Adrenal gland (tissue), 12 donors: ENCODE measurements around the gene NODAL. TPM values are rescaled to one million over a fixed set of nuclear protein-coding genes. Genes with fewer than 3 reads are reported as not detected.

Source experiments
- DNase-seq, 7 donors: peaks; one replicate each; pipeline ENCODE4 v3.0.0-alpha.2; 2019 to 2020
- H3K27ac ChIP-seq, 5 donors: fragments of 200-600 bp; sonication (generic) in 4 of 5; 1 replicate in 3 of 5; 2 replicates in 2 of 5; pipeline versions ENCODE4 v1.5.1 to v1.8.0; 2016 to 2020; ENCODE audit warnings: mild to moderate bottlenecking in 1 of 5
- H3K27me3 ChIP-seq: fragments of 200-600 bp; 2 replicates; pipeline ENCODE4 v1.8.0; 2021
- H3K36me3 ChIP-seq, 2 donors: fragments of 200-600 bp; replicated peaks in 1 of 2; 1 replicate in 1 of 2; 2 replicates in 1 of 2; pipeline versions ENCODE4 v1.5.1 to v1.8.0; 2018 to 2022
- H3K4me1 ChIP-seq, 2 donors: fragments of 200-600 bp; replicated peaks in 1 of 2; 1 replicate in 1 of 2; 2 replicates in 1 of 2; pipeline versions ENCODE4 v1.5.1 to v1.8.0; 2018 to 2021
- H3K4me3 ChIP-seq, 4 donors: fragments of 200-600 bp; sonication (generic) in 3 of 4; one replicate each; pipeline ENCODE4 v1.5.1; 2016 to 2018
- H3K9me3 ChIP-seq, 3 donors: fragments of 200-600 bp; sonication (generic) in 1 of 3; replicated peaks in 1 of 3; 1 replicate in 2 of 3; 2 replicates in 1 of 3; pipeline versions ENCODE4 v1.5.1 to v1.8.0; 2016 to 2021
- POLR2A ChIP-seq, 2 donors: fragments of 450-650 bp; IDR thresholded peaks; one replicate each; pipeline ENCODE4 v1.6.1; 2017; ENCODE audit warnings: antibody characterized with exemption in 2 of 2, mild to moderate bottlenecking in 2 of 2, moderate library complexity in 1 of 2
- WGBS, 4 donors: extraction: QIAGEN DNeasy Blood & Tissue Kit in 2 of 4; methylation state at CpG; one replicate each; pipeline versions ENCODE4 v1.1.5 to v1.1.7; 2013 to 2017; 5-methylcytosine and 5-hydroxymethylcytosine counted together
- intact Hi-C, 2 donors: fragments of 100-400 bp; cut with DNase I; formaldehyde crosslinking; loops; one replicate each; pipeline versions ENCODE4 v1.14.1 to v1.15.0; 2022 to 2023
- polyA plus RNA-seq, 3 donors: library from polyadenylated mRNA; stranded (reverse); fragments of 200-250 nt in 2 of 3; fragments of 350-450 nt in 1 of 3; fragmentation: Illumina TruSeq in 1 of 3; extraction: RNeasy Lipid Tissue Mini Kit (QIAGEN cat#74804) in 1 of 3; gene quantifications; one replicate each; pipeline ENCODE4 v1.2.3, GENCODE V29; 2013 to 2014
- total RNA-seq, 9 donors: library from RNA; depleted of rRNA in 4 of 9; stranded (reverse); fragments of >200 nt in 4 of 9; fragments of 120-200 nt in 1 of 9; fragmentation: NEBNext Ultra II Directional in 1 of 9; extraction: Animal tissue kit (Norgen Biotek cat#: 25700) in 1 of 9; gene quantifications; one replicate each; pipeline versions ENCODE4 v1.1.0 to v1.2.4, GENCODE V29; 2013 to 2023
- TF ChIP-seq, protein P1 (sequence below), 6 experiments: fragments of 450-650 bp in 4 of 6; fragments of 200-600 bp in 2 of 6; sonication (generic) in 1 of 6; IDR thresholded peaks; 1 replicate in 5 of 6; 2 replicates in 1 of 6; pipeline versions ENCODE4 v1.5.1 to v1.8.0; 2016 to 2021; ENCODE audit warnings: antibody characterized with exemption in 6 of 6, mild to moderate bottlenecking in 2 of 6, moderate library complexity in 1 of 6
- donor health status: healthy with polysubstance abuse.
- donor health status: Bipolar disorder and iron deficiency.
- donor health status: DM: yes; HTN: yes; CAD: no.
- donor health status: DM: no; HTN: no; CAD: no.
- donor health status: DM: no; HTN: no; CAD: no.
- donor health status: DM: yes; HTN: yes; CAD: no.

Gene NODAL
- total and polyA plus RNA-seq, 12 donors, result not detected

DNA sequence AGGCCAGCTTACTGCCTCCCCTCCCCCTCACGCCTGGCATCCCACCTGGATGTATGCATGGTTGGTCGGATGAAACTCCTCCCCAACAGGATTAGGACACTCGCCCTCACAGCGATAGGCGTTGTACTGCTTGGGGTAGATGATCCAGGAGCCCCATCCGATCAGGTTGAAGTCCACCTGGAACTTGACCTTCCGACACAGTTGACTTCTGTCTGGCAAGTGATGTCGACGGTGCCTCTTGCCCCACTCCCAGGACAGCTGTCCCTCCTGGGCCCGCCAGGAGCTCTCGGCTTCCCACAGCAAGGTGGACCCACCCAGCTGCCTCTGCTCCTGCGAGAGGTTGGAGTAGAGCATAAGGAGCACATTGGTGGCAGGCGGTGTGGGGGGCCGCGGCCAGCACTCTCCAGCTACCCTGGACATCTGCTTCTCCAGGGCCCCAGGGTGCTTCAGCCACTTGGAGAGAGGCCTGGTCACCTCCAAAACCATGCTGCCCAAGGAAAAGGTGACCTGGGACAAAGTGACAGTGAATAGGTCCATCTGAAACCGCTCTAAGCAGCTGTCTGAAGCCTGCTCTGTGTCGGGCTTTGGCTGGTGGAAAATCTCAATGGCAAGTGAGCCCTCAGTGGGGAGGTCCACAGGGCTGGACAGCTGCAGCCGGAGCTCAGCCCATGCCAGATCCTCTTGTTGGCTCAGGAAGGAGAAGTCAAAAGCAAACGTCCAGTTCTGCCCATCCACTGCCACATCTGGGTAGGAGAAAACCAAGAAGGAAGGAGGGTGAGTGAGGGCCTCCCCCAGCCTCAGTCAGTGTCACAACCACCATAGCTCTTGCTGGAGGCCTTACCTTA, 6.0 kb downstream of the NODAL start:
- 89 to 93% (median 91%) methylated on average over 7 to 19 of the region's 19 CpGs for WGBS, 4 donors
- DNase-seq, result no peak
- no peak for TF ChIP-seq POLR2A (IDR thresholded peaks at IDR 0.05)
- TF ChIP-seq, protein P1, sequence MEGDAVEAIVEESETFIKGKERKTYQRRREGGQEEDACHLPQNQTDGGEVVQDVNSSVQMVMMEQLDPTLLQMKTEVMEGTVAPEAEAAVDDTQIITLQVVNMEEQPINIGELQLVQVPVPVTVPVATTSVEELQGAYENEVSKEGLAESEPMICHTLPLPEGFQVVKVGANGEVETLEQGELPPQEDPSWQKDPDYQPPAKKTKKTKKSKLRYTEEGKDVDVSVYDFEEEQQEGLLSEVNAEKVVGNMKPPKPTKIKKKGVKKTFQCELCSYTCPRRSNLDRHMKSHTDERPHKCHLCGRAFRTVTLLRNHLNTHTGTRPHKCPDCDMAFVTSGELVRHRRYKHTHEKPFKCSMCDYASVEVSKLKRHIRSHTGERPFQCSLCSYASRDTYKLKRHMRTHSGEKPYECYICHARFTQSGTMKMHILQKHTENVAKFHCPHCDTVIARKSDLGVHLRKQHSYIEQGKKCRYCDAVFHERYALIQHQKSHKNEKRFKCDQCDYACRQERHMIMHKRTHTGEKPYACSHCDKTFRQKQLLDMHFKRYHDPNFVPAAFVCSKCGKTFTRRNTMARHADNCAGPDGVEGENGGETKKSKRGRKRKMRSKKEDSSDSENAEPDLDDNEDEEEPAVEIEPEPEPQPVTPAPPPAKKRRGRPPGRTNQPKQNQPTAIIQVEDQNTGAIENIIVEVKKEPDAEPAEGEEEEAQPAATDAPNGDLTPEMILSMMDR (IDR thresholded peaks at IDR 0.05), result no peak
- H3K27ac ChIP-seq, result no peak overlapping the region
- peaks cover 7% of the 10 kb centered on the region for H3K27me3 ChIP-seq
- H3K4me1 ChIP-seq, result peaks cover 2 to 11% of the 10 kb centered on the region in 2 donors
- no peaks in the 10 kb centered on the region for H3K9me3 ChIP-seq
- no peak overlapping the region for H3K4me3 ChIP-seq
- intact Hi-C loops, result no loop called here
- H3K36me3 ChIP-seq, result no peaks in the 10 kb centered on the region

DNA sequence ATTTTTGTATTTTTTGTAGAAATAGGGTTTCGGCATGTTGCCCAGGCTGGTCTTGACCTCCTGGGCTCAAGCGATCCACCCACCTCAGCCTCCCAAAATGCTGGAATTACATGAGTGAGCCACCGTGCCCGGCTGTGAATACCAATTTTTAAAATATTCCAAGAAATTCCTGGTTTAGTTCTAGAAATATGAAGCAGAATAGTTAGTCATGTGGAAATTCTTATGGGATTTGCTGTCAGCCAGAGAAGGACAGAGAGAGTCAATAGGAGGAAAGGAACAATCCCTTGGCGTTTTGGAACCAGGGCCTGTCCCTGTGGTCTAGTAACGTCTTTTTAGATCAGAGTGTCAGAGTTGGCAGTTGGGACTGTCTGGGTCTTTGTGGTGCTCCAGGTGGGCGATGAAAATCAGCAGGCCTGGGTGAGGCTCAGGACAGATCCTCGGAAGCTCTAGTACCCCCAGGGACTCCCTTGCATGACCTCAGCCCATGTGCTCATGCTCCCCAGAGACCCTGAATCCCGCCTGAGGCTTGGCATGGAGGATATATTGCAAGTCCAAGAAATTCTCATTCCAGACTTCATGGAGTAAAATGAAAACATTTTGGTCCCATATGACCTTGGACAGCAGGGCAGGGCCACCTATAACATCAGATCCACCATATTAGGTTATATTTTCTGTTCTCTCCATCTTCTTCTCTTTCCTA, 7.8 kb downstream of the NODAL start:
- H3K4me3 ChIP-seq, result no peak overlapping the region
- no peak for DNase-seq
- H3K9me3 ChIP-seq, result no peaks in the 10 kb centered on the region
- H3K27ac ChIP-seq, result no peak overlapping the region
- 82 to 85% (median 84%) methylated on average over 8 to 9 of the region's 9 CpGs for WGBS, 4 donors
- H3K36me3 ChIP-seq, result peaks cover 0 to 8% of the 10 kb centered on the region in 2 donors
- H3K4me1 ChIP-seq, result peaks cover 8 to 18% of the 10 kb centered on the region in 2 donors
- no peaks in the 10 kb centered on the region for H3K27me3 ChIP-seq
- intact Hi-C loops, result no loop called here
- TF ChIP-seq POLR2A (IDR thresholded peaks at IDR 0.05), result no peak
- TF ChIP-seq, protein P1 (IDR thresholded peaks at IDR 0.05), result no peak

DNA sequence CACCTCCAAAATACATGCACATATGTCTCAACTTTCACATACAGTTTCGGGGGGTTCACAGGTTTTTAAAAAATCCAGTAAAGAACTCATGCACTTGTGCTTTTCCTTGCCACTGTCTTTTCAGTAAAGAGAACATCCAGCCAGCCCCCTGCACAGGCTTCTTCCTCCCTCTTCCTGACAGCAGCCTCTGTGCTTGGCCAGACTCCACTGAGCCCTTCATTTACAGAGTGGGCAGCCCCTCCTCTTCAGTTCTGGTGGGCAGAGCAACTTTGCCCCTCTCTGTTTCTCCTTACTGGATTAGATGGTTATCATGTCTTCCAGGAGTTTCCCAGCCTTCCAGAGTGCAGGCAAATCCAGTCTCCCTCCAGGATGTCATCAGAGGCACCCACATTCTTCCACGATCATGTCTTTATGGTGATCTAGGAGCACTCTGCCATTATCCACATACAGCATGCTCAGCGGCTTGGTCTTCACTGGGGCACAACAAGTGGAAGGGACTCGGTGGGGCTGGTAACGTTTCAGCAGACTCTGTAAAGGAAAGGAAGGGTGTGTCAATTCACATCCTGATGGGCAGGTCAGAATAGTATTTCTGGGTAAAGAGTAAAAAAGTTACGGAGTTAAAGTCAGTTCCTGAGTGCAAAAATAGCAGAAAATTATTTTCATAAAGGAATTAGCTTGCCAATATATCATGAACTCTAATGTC, 8.8 kb downstream of the NODAL start:
- Histone ChIP-seq H3K4me3 (no peak overlapping the region), H3K4me1 (peaks cover 8 to 18% of the 10 kb centered on the region in 2 donors), H3K27ac (no peak overlapping the region), H3K36me3 (peaks cover 0 to 18% of the 10 kb centered on the region in 2 donors), H3K9me3 (no peaks in the 10 kb centered on the region), H3K27me3 (no peaks in the 10 kb centered on the region)
- TF ChIP-seq POLR2A (IDR thresholded peaks at IDR 0.05), result no peak
- TF ChIP-seq, protein P1 (IDR thresholded peaks at IDR 0.05), result no peak
- no peak for DNase-seq
- intact Hi-C loops, result no loop called here
- 70 to 75% (median 72%) methylated on average over 6 of the region's 6 CpGs for WGBS, 4 donors

DNA sequence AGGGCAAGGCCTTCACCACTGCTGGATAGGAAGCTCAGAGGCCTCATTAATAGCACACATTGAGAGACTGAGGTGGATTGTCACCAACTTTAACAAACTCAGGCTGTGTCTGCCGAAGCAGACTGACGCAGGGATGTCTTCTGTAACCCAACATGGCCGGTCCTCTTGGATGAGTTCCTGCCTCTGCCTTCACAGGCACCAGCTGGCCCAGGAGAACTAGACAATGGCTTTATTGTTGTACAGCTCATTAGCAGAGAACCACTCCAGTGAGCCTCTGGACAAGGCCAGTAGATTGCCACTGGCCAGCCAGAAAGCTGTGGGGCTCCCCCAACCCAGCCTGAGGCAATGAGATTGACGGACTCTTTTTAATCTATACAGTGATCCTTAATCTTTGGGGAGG, 9.4 kb downstream of the NODAL start:
- H3K27me3 ChIP-seq, result no peaks in the 10 kb centered on the region
- DNase-seq, result no peak
- TF ChIP-seq, protein P1 (IDR thresholded peaks at IDR 0.05), result no peak
- no peak for TF ChIP-seq POLR2A (IDR thresholded peaks at IDR 0.05)
- WGBS, 4 donors, result 70 to 89% (median 87%) methylated on average over 3 to 4 of the region's 4 CpGs
- H3K4me3 ChIP-seq, result no peak overlapping the region
- H3K4me1 ChIP-seq, result peaks cover 8 to 18% of the 10 kb centered on the region in 2 donors
- no peak overlapping the region for H3K27ac ChIP-seq
- intact Hi-C loops, result no loop called here
- peaks cover 0 to 23% of the 10 kb centered on the region in 2 donors for H3K36me3 ChIP-seq
- no peaks in the 10 kb centered on the region for H3K9me3 ChIP-seq
